Fibroblast of gingiva (primary cell): ENCODE results near the gene LRRC4B.
"Not testable (repeated sequence)": the region's sequence is repeated elsewhere in the genome, so short reads cannot be mapped to it uniquely, and the experiment has no call there.

Experiments used
- DNase-seq: peaks from one replicate; pipeline ENCODE4 v3.0.0-alpha.2; 2011; ENCODE audit warnings: low read depth

LRRC4B gene

GRCh38 chr19:50486823-50487515 is 81.3 kb downstream of the LRRC4B start:
- DNase-seq: no peak

GRCh38 chr19:50485284-50485955 is 82.8 kb downstream of the LRRC4B start:
- no peak for DNase-seq

- DNase-seq: no peak
Observed at GRCh38 chr19:50482916-50483315, 85.3 kb downstream of the LRRC4B start.

GRCh38 chr19:50482271-50482855 is 85.9 kb downstream of the LRRC4B start:
- DNase-seq: no peak

GRCh38 chr19:50481351-50482149 is 86.7 kb downstream of the LRRC4B start:
- DNase-seq: no peak

GRCh38 chr19:50480281-50481111 is 87.7 kb downstream of the LRRC4B start:
- DNase-seq: no peak

- DNase-seq: no peak
Observed at GRCh38 chr19:50479761-50480251, 88.4 kb downstream of the LRRC4B start.

- peak; percentile 37 for DNase-seq
Observed at GRCh38 chr19:50478901-50479715, 89.1 kb downstream of the LRRC4B start.

GRCh38 chr19:50477751-50478515 is 90.3 kb downstream of the LRRC4B start:
- no peak for DNase-seq

GRCh38 chr19:50476907-50477238 is 91.4 kb downstream of the LRRC4B start:
- DNase-seq: no peak

GRCh38 chr19:50476224-50476906 is 91.9 kb downstream of the LRRC4B start, which contains the start of the genes EMC10 and GARIN5A:
TSS of gene EMC10 (plus strand) at chr19:50476507. CDS start at chr19:50476545, 38 bp downstream.
TSS of gene GARIN5A (minus strand) at chr19:50476848. CDS start at chr19:50476388, 460 bp downstream.
- DNase-seq: peak; percentile 91

GRCh38 chr19:50475736-50476223 is 92.5 kb downstream of the LRRC4B start:
- no peak for DNase-seq

- no peak for DNase-seq
Observed at GRCh38 chr19:50475101-50475568, 93.1 kb downstream of the LRRC4B start.

- not testable (repeated sequence) for DNase-seq
Observed at GRCh38 chr19:50473336-50473735, 94.9 kb downstream of the LRRC4B start.

- DNase-seq: no peak
Observed at GRCh38 chr19:50468818-50469217, 99.4 kb downstream of the LRRC4B start.

- DNase-seq: no peak
Observed at GRCh38 chr19:50467566-50467965, 100.7 kb downstream of the LRRC4B start.
